ENCODE measurements around the gene MIEN1. TPM values are rescaled to one million over a fixed set of nuclear protein-coding genes. Genes with fewer than 3 reads are reported as not detected.
"Not testable (repeated sequence)": the region's sequence is repeated elsewhere in the genome, so short reads cannot be mapped to it uniquely, and the experiment has no call there.

MIEN1 gene
- total RNA-seq, 1 donor from 2014 or later, result 46.4 TPM

- ATAC-seq (no peak), DNase-seq (no peak)
- Histone ChIP-seq H3K27ac (no peak overlapping the region), H3K4me1 (no peaks in the 10 kb centered on the region), H3K4me3 (no peak overlapping the region), H3K27me3 (ENCODE audit: low read depth) (peaks cover 15% of the 10 kb centered on the region), H3K36me3 (peaks cover 4% of the 10 kb centered on the region), H3K9me3 (no peaks in the 10 kb centered on the region)
- TF ChIP-seq CTCF (IDR thresholded peaks at IDR 0.05), result no peak
- intact Hi-C loops (cut with DNase I), result no loop called here
These were observed 34.8 kb upstream of the MIEN1 start for GRCh38 chr17:39765175-39765574.

- H3K4me3 ChIP-seq; intact Hi-C loops (cut with DNase I); ATAC-seq; H3K4me1 ChIP-seq; DNase-seq; H3K27ac ChIP-seq; H3K9me3 ChIP-seq; H3K36me3 ChIP-seq: not testable (repeated sequence)
- peaks cover 15% of the 10 kb centered on the region for H3K27me3 ChIP-seq (ENCODE audit: low read depth)
These were observed 33.8 kb upstream of the MIEN1 start for GRCh38 chr17:39764171-39764570.

GRCh38 chr17:39763051-39763820, 32.9 kb upstream of the MIEN1 start:
- TF ChIP-seq CTCF (IDR thresholded peaks at IDR 0.05), result no peak
- H3K4me1 ChIP-seq, result no peaks in the 10 kb centered on the region
- intact Hi-C loops (cut with DNase I), result no loop called here
- no peaks in the 10 kb centered on the region for H3K9me3 ChIP-seq
- ATAC-seq (no peak), DNase-seq (no peak)
- H3K4me3 ChIP-seq, result no peak overlapping the region
- peaks cover 4% of the 10 kb centered on the region for H3K36me3 ChIP-seq
- peaks cover 15% of the 10 kb centered on the region for H3K27me3 ChIP-seq (ENCODE audit: low read depth)
- no peak overlapping the region for H3K27ac ChIP-seq

GRCh38 chr17:39761861-39762496, 31.6 kb upstream of the MIEN1 start:
- no peak for TF ChIP-seq CTCF (IDR thresholded peaks at IDR 0.05)

GRCh38 chr17:39759204-39759603, 28.9 kb upstream of the MIEN1 start:
- ATAC-seq (no peak), DNase-seq (no peak)
- H3K27ac ChIP-seq, result no peak overlapping the region
- no peak overlapping the region for H3K4me3 ChIP-seq
- H3K4me1 ChIP-seq, result peaks cover 16% of the 10 kb centered on the region
- TF ChIP-seq CTCF (IDR thresholded peaks at IDR 0.05), result no peak
- intact Hi-C loops (cut with DNase I), result no loop called here
- H3K36me3 ChIP-seq, result no peaks in the 10 kb centered on the region
- peaks cover 15% of the 10 kb centered on the region for H3K27me3 ChIP-seq (ENCODE audit: low read depth)
- H3K9me3 ChIP-seq, result no peaks in the 10 kb centered on the region

More at GRCh38 chr17:39761861-39762496, 31.6 kb upstream of the MIEN1 start:
- no peak overlapping the region for H3K4me3 ChIP-seq
- peaks cover 4% of the 10 kb centered on the region for H3K36me3 ChIP-seq
- H3K4me1 ChIP-seq, result no peaks in the 10 kb centered on the region
- H3K9me3 ChIP-seq, result no peaks in the 10 kb centered on the region
- peaks cover 15% of the 10 kb centered on the region for H3K27me3 ChIP-seq (ENCODE audit: low read depth)
- ATAC-seq, result no peak
- intact Hi-C loops (cut with DNase I), result no loop called here
- no peak overlapping the region for H3K27ac ChIP-seq
- DNase-seq, result no peak

Data from lower lobe of right lung (tissue), 2 donors.